ENCODE measurements around the gene STRIP2. TPM values are rescaled to one million over a fixed set of nuclear protein-coding genes. Genes with fewer than 3 reads are reported as not detected.

STRIP2 gene
- polyA plus RNA-seq, 1 donor from 2014 or later = 7.4 TPM

GRCh38 chr7:129512192-129512591 lies 78.0 kb downstream of the STRIP2 start:
- no peak overlapping the region for H3K9ac ChIP-seq (ENCODE audit: low read length)
- no peak overlapping the region for H3K27ac ChIP-seq (ENCODE audit: low read length)
- no peaks in the 10 kb centered on the region for H3K27me3 ChIP-seq (ENCODE audit: insufficient read depth, low read depth, low read length)
- H3F3A ChIP-seq (ENCODE audit: insufficient read depth, low read length, poor library complexity, severe bottlenecking) = no peaks in the 10 kb centered on the region
- no peaks in the 10 kb centered on the region for H3K79me2 ChIP-seq (replicated peaks; ENCODE audit: insufficient read depth, low read length)
- H4K20me1 ChIP-seq (ENCODE audit: insufficient read depth) = no peaks in the 10 kb centered on the region
- TF ChIP-seq POLR2AphosphoS5 (IDR thresholded peaks at IDR 0.05) (no peak), TAF1 (IDR thresholded peaks at IDR 0.05; ENCODE audit: low read depth) (no peak), EP300 (conservative IDR thresholded peaks at IDR 0.05; ENCODE audit: poor library complexity, severe bottlenecking) (no peak), REST (IDR thresholded peaks at IDR 0.05; ENCODE audit: borderline replicate concordance) (no peak), MXI1 (conservative IDR thresholded peaks at IDR 0.05; ENCODE audit: poor library complexity, severe bottlenecking) (no peak), EZH2 (IDR thresholded peaks at IDR 0.05; ENCODE audit: borderline replicate concordance, insufficient read depth, low read length, poor library complexity, severe bottlenecking) (no peak), RAD21 (conservative IDR thresholded peaks at IDR 0.05) (no peak), CTCF (IDR thresholded peaks at IDR 0.05; ENCODE audit: poor library complexity, severe bottlenecking) (no peak), SMC3 (conservative IDR thresholded peaks at IDR 0.05; ENCODE audit: poor library complexity) (no peak)
- no peaks in the 10 kb centered on the region for H3K36me3 ChIP-seq (ENCODE audit: insufficient read depth, low read length)
- H3K9me2 ChIP-seq (ENCODE audit: insufficient read depth, low read length) = no peaks in the 10 kb centered on the region
- no peak overlapping the region for H3K4me2 ChIP-seq (ENCODE audit: low read length)
- no peak overlapping the region for H2AFZ ChIP-seq (ENCODE audit: low read depth, low read length)
- H3K4me3 ChIP-seq (ENCODE audit: low read length) = no peak overlapping the region
- no peaks in the 10 kb centered on the region for H3K9me3 ChIP-seq (ENCODE audit: low read length)

- no peak for TF ChIP-seq EZH2 (IDR thresholded peaks at IDR 0.05; ENCODE audit: borderline replicate concordance, insufficient read depth, low read length, poor library complexity, severe bottlenecking)
- no peak for TF ChIP-seq REST (IDR thresholded peaks at IDR 0.05; ENCODE audit: borderline replicate concordance)
- no peak for TF ChIP-seq MXI1 (conservative IDR thresholded peaks at IDR 0.05; ENCODE audit: poor library complexity, severe bottlenecking)
- no peak for TF ChIP-seq POLR2AphosphoS5 (IDR thresholded peaks at IDR 0.05)
- TF ChIP-seq SMC3 (conservative IDR thresholded peaks at IDR 0.05; ENCODE audit: poor library complexity) = no peak
- no peak for TF ChIP-seq RAD21 (conservative IDR thresholded peaks at IDR 0.05)
- no peak for TF ChIP-seq EP300 (conservative IDR thresholded peaks at IDR 0.05; ENCODE audit: poor library complexity, severe bottlenecking)
- TF ChIP-seq CTCF (IDR thresholded peaks at IDR 0.05; ENCODE audit: poor library complexity, severe bottlenecking) = no peak
- no peak for TF ChIP-seq TAF1 (IDR thresholded peaks at IDR 0.05; ENCODE audit: low read depth)
- no peaks in the 10 kb centered on the region for H3K27me3 ChIP-seq (ENCODE audit: insufficient read depth, low read depth, low read length)
- no peak overlapping the region for H3K9ac ChIP-seq (ENCODE audit: low read length)
- H3K4me2 ChIP-seq (ENCODE audit: low read length) = no peak overlapping the region
- no peaks in the 10 kb centered on the region for H3K9me3 ChIP-seq (ENCODE audit: low read length)
- no peaks in the 10 kb centered on the region for H3K36me3 ChIP-seq (ENCODE audit: insufficient read depth, low read length)
- no peak overlapping the region for H3K4me3 ChIP-seq (ENCODE audit: low read length)
- no peaks in the 10 kb centered on the region for H3K79me2 ChIP-seq (replicated peaks; ENCODE audit: insufficient read depth, low read length)
- no peaks in the 10 kb centered on the region for H4K20me1 ChIP-seq (ENCODE audit: insufficient read depth)
- no peaks in the 10 kb centered on the region for H3K9me2 ChIP-seq (ENCODE audit: insufficient read depth, low read length)
- H3K27ac ChIP-seq (ENCODE audit: low read length) = no peak overlapping the region
- no peaks in the 10 kb centered on the region for H3F3A ChIP-seq (ENCODE audit: insufficient read depth, low read length, poor library complexity, severe bottlenecking)
- no peak overlapping the region for H2AFZ ChIP-seq (ENCODE audit: low read depth, low read length)
These were observed 79.3 kb downstream of the STRIP2 start for GRCh38 chr7:129513546-129513945.

All from neural cell (in vitro differentiated cells).